ENCODE results near the gene PDLIM1.

Gene PDLIM1

GRCh38 chr10:95263864-95264226, 27.0 kb downstream of the PDLIM1 start:
- DNase-seq (ENCODE audit: low spot score): no peak

GRCh38 chr10:95262763-95263518, 27.9 kb downstream of the PDLIM1 start:
- DNase-seq (ENCODE audit: low spot score): no peak

DNA sequence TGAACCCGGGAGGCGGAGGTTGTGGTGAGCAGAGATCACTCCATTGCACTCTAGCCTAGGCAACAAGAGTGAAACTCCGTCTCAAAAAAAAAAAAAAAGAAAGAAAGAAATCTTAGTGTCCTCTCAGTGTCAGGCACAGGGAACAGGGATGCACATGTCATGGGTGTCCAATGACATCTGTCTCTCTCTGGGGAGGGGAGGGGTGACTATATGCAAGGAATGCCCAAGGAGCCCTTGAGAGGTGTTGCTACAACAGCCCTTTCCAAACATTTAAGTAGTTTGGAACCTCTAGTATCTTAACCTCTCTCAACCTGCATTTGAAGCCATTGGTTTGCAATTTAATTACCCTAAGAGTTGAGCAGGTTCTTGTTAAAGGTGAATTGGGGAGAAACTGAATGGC, 28.9 kb downstream of the PDLIM1 start:
- DNase-seq (ENCODE audit: low spot score): no peak

DNA sequence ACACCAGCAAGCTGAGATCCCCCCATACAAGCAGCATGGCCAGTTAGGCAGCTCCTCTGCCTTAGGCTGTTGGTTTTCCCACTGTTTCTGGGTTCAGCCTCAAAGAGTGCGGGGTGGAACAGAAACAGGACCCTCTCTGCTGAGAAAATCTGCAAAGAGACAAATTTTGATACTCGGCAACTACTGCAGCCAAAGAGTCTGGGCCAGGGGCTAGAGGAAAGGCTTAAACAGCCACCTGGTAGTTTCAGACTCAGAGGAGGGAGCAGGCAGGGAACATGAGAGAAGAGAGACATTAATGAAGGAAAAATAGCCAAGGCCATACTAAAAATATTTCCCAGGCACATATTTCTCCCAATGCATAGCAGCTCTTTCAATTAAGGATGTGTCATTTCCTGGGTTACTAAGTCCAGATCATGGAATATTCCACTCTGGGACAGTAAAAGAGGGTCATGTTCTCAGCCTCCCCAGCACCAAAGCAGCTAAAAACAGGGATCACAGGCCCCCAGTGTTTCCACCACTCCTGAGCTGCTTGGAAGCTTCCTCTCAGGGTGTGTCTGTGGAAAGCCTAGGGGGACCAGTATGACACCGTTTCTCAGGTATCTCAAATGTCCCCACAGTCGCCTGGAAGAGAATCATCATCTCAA, 29.8 kb downstream of the PDLIM1 start:
- DNase-seq (ENCODE audit: low spot score): no peak

DNA sequence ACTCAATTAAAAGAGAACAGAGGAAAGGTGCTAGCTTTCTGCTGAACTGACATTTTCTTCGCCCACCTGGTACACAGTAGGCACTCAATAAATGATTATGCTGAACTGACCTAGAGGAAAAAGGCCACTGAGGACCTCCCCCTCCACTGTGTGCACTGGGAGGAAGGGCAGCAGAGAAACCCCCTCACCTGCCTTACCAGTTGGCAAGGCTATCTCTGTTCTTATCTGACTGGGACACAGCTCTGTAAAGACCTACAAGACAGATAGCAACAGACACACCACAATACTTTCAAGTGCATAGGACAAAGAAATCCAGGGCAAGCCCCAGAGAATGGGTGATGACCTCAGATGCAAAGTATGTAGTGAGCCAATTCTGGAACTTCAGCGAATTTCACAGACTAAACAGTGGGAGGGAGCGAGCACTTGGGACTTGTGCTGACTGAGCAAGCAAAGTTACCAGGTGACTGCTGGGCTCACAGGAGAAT, 30.4 kb downstream of the PDLIM1 start:
- DNase-seq (ENCODE audit: low spot score): peak; percentile 52

DNA sequence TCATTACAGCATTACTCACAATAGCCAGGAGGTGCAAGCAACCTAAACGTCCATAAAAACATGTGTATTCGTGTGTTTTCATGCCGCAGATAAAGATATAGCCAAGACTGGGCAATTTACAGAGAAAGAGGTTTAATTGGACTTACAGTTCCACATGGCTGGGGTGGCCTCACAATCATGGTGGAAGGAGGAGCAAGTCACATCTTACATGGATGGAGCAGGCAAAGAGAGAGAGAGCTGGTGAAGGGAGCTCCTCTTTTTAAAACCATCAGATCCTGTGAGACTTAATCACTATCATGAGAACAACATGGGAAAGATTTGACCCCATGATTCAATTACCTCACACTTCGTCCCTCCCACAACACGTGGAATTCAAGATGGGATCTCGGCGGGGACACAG, 33.0 kb downstream of the PDLIM1 start:
- no peak for DNase-seq (ENCODE audit: low spot score)

DNA sequence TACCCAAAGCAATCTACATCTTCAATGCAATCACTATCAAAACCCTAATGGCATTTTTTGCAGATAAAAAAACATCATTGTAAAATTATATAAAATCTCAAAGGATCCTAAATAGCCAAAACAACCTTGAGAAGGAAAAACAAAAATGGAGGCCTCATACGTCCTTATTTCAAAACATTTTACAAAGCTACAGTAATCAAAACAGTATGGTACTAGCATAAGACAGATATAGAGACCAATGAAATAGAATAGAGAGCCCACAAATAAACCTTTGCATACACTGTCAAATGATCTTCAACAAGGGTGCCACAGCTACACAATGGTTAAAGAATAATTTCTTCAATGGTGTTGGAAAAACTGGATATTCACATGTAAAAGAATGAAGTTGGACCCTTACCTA, 34.5 kb downstream of the PDLIM1 start:
- DNase-seq (ENCODE audit: low spot score): no peak

GRCh38 chr10:95254629-95255028, 36.2 kb downstream of the PDLIM1 start:
- DNase-seq (ENCODE audit: low spot score): no peak

- no peak for DNase-seq (ENCODE audit: low spot score)
Measured at GRCh38 chr10:95253686-95254085, 37.1 kb downstream of the PDLIM1 start.

DNA sequence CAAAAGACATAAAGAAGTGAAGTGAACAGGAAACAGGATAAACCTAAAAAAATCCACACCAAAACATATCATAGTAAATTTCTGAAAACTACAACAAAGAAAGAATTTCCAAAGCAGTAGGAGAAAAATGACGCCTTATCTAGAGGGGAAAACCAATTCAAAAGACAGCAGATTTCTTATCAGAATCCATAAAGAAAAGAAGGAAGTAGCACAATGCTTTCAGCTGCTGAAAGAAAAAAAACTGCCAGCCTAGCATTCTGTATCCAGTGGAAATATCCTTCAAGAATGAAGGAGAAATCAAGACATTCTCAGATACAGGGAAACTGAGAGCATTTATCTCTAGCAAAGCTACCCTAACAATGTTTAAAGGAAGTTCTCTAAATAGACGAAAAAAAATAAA, 37.8 kb downstream of the PDLIM1 start:
- DNase-seq (ENCODE audit: low spot score): no peak

GRCh38 chr10:95250856-95251255, 39.9 kb downstream of the PDLIM1 start:
- DNase-seq (ENCODE audit: low spot score): no peak

GRCh38 chr10:95249467-95249866, 41.3 kb downstream of the PDLIM1 start:
- DNase-seq (ENCODE audit: low spot score): no peak

DNA sequence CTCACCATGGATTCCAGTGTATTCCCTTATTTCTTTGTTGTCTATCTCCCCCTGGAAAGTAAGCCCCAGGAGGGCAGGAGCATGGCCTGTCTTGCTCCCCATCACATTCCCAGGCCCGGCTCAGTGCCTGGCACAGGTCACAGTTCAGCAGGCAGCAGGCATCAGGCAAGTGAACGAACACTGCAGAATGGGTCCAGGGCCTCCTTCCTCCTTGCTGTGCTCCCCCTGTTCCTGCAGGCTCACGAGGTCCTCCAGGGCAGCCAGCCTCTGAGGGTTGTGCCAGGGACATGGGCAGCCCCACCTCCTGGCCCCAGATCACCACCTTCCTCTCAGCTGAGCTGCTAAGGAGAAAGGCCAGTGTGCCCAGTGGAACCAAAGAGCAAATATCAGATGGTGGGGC, 41.8 kb downstream of the PDLIM1 start:
- no peak for DNase-seq (ENCODE audit: low spot score)

DNA sequence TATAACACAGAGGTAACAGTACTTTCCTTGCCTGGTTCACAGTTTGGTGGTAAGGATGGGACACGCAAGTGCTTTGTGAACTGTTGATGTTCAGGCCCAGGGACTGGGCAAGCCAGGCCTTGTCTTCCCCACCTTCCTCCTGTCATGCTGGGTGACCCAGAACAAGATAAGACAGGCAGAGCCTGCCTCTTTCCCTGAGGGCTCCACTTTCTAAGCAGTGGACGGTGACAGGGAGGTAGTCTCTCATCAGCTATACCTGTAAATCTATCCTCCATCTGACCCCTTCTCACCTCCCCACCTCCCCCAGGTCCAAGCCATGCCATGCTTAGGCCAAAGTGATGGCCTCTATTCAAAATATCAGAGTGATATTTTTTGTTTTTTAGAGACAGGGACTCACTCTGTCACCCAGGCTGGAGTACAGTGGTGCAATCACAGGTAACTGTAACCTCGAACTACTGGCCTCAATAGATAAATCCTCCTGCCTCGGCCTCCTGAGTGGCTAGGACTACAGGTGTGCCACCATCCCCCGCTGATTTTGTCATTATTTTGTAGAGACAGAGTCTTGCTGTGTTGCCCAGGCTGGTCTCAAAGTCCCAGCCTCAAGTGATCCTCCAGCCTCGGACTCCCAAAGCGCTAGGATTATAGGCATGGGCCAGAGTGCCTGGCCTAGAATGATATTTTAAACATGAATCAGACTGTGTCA, 42.8 kb downstream of the PDLIM1 start:
- DNase-seq (ENCODE audit: low spot score): no peak

DNA sequence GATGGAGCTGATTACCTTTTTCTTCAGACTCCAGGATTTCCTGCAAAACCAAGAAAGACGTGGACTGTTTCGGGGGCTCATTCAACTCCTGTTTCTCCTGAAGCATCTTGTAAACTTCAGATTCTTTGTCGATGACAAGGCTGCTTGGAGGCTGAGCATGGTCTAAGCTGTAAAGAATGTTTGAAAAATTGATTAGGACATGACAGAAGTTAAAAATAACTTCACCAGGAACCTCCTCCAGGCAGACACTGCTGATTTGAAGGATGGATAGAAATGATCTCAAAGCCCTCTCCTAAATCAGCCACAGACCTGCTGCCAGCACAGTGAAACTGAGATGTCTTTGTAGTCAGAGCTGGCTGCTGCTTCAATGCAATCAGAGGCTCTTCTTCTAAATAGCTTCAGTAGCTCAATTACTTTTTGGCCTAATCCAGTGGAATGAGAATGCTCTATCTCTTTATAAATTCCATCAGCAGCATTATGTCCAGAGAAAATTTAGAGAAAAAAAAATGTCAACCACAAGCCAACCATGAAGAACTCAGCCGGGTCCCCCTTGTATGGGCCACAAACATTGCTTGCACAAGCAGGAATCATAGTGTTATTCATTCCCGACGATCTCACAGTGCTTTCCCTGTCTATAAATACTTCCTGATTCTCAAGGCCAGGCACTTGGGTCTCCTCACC, 43.5 kb downstream of the PDLIM1 start:
- DNase-seq (ENCODE audit: low spot score): no peak

GRCh38 chr10:95246582-95247051, 44.2 kb downstream of the PDLIM1 start:
- DNase-seq (ENCODE audit: low spot score): peak; percentile 44

DNA sequence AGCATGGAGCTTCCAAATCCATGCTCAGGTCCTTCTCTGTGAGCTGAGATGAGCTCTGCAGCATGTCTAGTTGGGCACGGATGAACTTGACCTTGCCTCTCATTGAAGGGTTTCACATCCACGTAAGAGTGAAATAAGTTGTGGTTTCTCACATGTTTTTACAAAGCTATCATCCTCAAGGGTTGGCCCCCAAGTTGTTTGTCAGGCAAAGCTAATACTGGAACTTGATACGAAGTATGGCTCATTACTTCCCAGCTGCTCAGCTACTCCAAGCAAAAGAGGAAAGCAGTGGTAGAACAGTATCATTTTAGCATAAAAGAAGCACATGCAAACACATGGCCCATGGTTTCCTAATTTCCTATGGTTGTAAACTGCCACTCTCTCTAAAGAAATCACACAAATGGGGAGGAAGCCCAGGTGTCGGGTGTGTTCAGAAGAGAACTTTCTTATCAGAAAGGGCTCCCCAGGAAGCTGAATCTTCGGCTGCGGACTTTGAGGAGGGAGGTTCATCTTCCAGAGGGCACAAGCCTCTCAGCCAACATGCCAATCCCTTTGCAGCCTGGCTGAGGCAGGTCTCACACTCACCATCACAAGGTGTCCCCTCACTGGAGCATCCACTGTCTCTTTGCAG, 45.3 kb downstream of the PDLIM1 start:
- DNase-seq (ENCODE audit: low spot score): no peak

- DNase-seq (ENCODE audit: low spot score): no peak
Measured at GRCh38 chr10:95244152-95244551, 46.7 kb downstream of the PDLIM1 start.

- DNase-seq (ENCODE audit: low spot score): no peak
Measured at GRCh38 chr10:95243318-95243617, 47.5 kb downstream of the PDLIM1 start.

- DNase-seq (ENCODE audit: low spot score): peak; percentile 54
Measured at GRCh38 chr10:95242581-95243317, 48.1 kb downstream of the PDLIM1 start.

GRCh38 chr10:95241533-95241932, 49.3 kb downstream of the PDLIM1 start:
- no peak for DNase-seq (ENCODE audit: low spot score)
